ENCODE measurements around the gene TNRC18. TPM values are rescaled to one million over a fixed set of nuclear protein-coding genes. Genes with fewer than 3 reads are reported as not detected.

TNRC18 gene
- total and polyA plus RNA-seq, 2 of the 8 experiments (the other 6 are each of a cell fraction or from before 2014, with no cell fraction given): 1.7 to 8.6 TPM

DNA sequence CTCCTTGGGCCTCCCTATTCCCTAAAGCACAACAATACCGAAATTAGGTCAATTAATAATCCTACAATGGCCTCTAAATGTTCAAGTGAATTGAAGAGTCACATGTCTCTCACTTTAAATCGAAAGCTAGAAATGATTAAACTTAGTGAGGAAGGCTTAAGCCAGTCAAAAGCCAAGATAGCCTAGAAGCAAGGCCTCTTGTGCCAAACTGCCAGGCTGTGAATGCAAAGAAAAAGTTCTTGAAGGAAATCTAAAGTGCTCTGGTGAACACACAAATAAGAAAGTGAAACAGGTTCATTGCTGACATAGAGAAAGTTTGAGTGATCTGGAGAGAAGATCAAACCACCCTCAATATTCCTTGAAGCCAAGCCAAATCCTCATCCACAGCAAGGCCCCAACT lies 83.7 kb downstream of the TNRC18 start:
- H3K79me2 ChIP-seq (ENCODE audit: control insufficient read depth in 1 of 2, insufficient read depth in 2 of 2, low read length in 2 of 2): no peaks in the 10 kb centered on the region
- H4K91ac ChIP-seq (replicated peaks; ENCODE audit: insufficient read length, low read length): no peak overlapping the region
- H3K79me1 ChIP-seq (ENCODE audit: low read depth, low read length): no peaks in the 10 kb centered on the region
- TF ChIP-seq, protein P1, sequence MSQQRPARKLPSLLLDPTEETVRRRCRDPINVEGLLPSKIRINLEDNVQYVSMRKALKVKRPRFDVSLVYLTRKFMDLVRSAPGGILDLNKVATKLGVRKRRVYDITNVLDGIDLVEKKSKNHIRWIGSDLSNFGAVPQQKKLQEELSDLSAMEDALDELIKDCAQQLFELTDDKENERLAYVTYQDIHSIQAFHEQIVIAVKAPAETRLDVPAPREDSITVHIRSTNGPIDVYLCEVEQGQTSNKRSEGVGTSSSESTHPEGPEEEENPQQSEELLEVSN (IDR thresholded peaks at IDR 0.05): no peak
- TF ChIP-seq SIN3A (conservative IDR thresholded peaks at IDR 0.05 in 1 of 2, IDR thresholded peaks at IDR 0.05 in 1 of 2; ENCODE audit: low read depth in 1 of 2, low read length in 2 of 2) (no peak), GABPA (IDR thresholded peaks at IDR 0.05; ENCODE audit: borderline replicate concordance, insufficient read depth, low read length) (no peak), TBP (IDR thresholded peaks at IDR 0.05; ENCODE audit: low read depth, low read length) (no peak), POU5F1 (IDR thresholded peaks at IDR 0.05; ENCODE audit: low read depth, low read length) (no peak), HDAC6 (IDR thresholded peaks at IDR 0.05; ENCODE audit: low read depth, low read length) (no peak), ZNF274 (IDR thresholded peaks at IDR 0.05; ENCODE audit: borderline replicate concordance, extremely low read depth, low read length) (no peak), TCF12 (IDR thresholded peaks at IDR 0.05; ENCODE audit: low read depth, low read length) (no peak), MAFK (IDR thresholded peaks at IDR 0.05; ENCODE audit: low read depth, low read length) (no peak), CHD1 (IDR thresholded peaks at IDR 0.05; ENCODE audit: low read depth, low read length) (no peak), CTBP2 (IDR thresholded peaks at IDR 0.05; ENCODE audit: borderline replicate concordance, insufficient read depth, insufficient read length, low read length) (no peak)
- no peak overlapping the region for H4K8ac ChIP-seq (ENCODE audit: extremely low read depth, insufficient read depth, low read length)
- H2AFZ ChIP-seq (ENCODE audit: low read length): no peak overlapping the region
- no peak for DNase-seq (ENCODE audit: low read depth in 1 of 2, low spot score in 2 of 2)
- WGBS, 2 experiments (ENCODE audit: extremely low coverage in 1 of 2, insufficient coverage in 1 of 2, insufficient read length in 1 of 2, insufficient replicate concordance in 2 of 2, low coverage in 1 of 2, low lambda C conversion rate in 2 of 2, missing lambda C conversion rate in 1 of 2): 93% methylated on average over 2 of the region's 2 CpGs; no CpG with 5 or more reads in 1 of the 2 experiments
- H3K27me3 ChIP-seq (replicated peaks in 1 of 4; ENCODE audit: control insufficient read depth in 3 of 4, extremely low read depth in 1 of 4, insufficient read depth in 3 of 4, low read length in 3 of 4): no peaks in the 10 kb centered on the region
- H3K18ac ChIP-seq (ENCODE audit: extremely low read depth, low read length): no peak overlapping the region
- no peak overlapping the region for H2BK20ac ChIP-seq (ENCODE audit: low read length)
- CTCF ChIA-PET (ENCODE audit: partially characterized antibody): interaction anchor here (0.8 kb wide), 1 partner anchor 12 kb away, joined by 3 read pairs; no protein-coding TSS in a partner anchor
- H3K27ac ChIP-seq (ENCODE audit: low read depth, low read length): no peak overlapping the region
- no peaks in the 10 kb centered on the region for H3K23me2 ChIP-seq (ENCODE audit: low read depth, low read length)
- H3K4ac ChIP-seq (replicated peaks; ENCODE audit: insufficient read length, low read depth, low read length): no peak overlapping the region
- no peak overlapping the region for H3K9ac ChIP-seq (replicated peaks in 1 of 4; ENCODE audit: extremely low read depth in 1 of 4, low read depth in 3 of 4, low read length in 3 of 4)
- POLR2A ChIA-PET (ENCODE audit: partially characterized antibody): interaction anchor here (0.8 kb wide), 1 partner anchor 14 kb away, joined by 4 read pairs; no protein-coding TSS in a partner anchor
- H2BK15ac ChIP-seq (ENCODE audit: low read length): no peak overlapping the region
- H3K4me1 ChIP-seq (replicated peaks in 1 of 4; ENCODE audit: control insufficient read depth in 3 of 4, insufficient read depth in 4 of 4, low read length in 3 of 4): no peaks in the 10 kb centered on the region
- H3K9me3 ChIP-seq (ENCODE audit: insufficient read depth in 2 of 2, low read depth in 1 of 2, low read length in 1 of 2): peaks cover 0 to 6% of the 10 kb centered on the region in 2 experiments; a peak in 1 of 4 replicates
- no peak overlapping the region for H3K23ac ChIP-seq (ENCODE audit: insufficient read length)
- no peak overlapping the region for H2BK5ac ChIP-seq (ENCODE audit: low read depth, low read length)
- H3K36me3 ChIP-seq (ENCODE audit: control insufficient read depth in 2 of 4, insufficient read depth in 4 of 4, low read length in 3 of 4): no peaks in the 10 kb centered on the region
- H2AK5ac ChIP-seq (ENCODE audit: low read depth, low read length): no peak overlapping the region
- no peak overlapping the region for H3K56ac ChIP-seq (replicated peaks; ENCODE audit: insufficient read length, low read depth, low read length)
- H2BK12ac ChIP-seq (ENCODE audit: low read depth, low read length): no peak overlapping the region
- no peak overlapping the region for H3K14ac ChIP-seq (ENCODE audit: insufficient read length)
- no peak overlapping the region for H2BK120ac ChIP-seq (replicated peaks; ENCODE audit: low read depth, low read length)
- H3K4me3 ChIP-seq (ENCODE audit: extremely low read depth in 1 of 4, insufficient read depth in 2 of 4, low read depth in 3 of 4, low read length in 4 of 4): no peak overlapping the region
- H4K20me1 ChIP-seq (replicated peaks in 1 of 2; ENCODE audit: control insufficient read depth in 1 of 2, insufficient read depth in 2 of 2, low read length in 2 of 2): no peaks in the 10 kb centered on the region
- FAIRE-seq: no peak
- no peak overlapping the region for H4K5ac ChIP-seq (ENCODE audit: insufficient read length, low read depth, low read length)
- H3K4me2 ChIP-seq (ENCODE audit: insufficient read depth in 1 of 2, low read depth in 2 of 2, low read length in 2 of 2): no peak overlapping the region
